ENCODE results near the gene IWS1. TPM values are rescaled to one million over a fixed set of nuclear protein-coding genes. Genes with fewer than 3 reads are reported as not detected.

Gene IWS1
- total RNA-seq, 1 experiment from 2014 or later = 46.6 TPM

GRCh38 chr2:127545796-127546195 lies 19.5 kb upstream of the IWS1 start (continued):
- TF ChIP-seq ELF1 (IDR thresholded peaks at IDR 0.05; ENCODE audit: borderline replicate concordance, low read depth) (no peak), SP1 (IDR thresholded peaks at IDR 0.05; ENCODE audit: low read depth) (no peak), CBX3 (IDR thresholded peaks at IDR 0.05; ENCODE audit: low read depth) (no peak)

- Histone ChIP-seq H3K9ac (ENCODE audit: low read length) (no peak overlapping the region), H3K27ac (ENCODE audit: low read depth, low read length) (no peak overlapping the region), H3K9me3 (ENCODE audit: control insufficient read depth in 1 of 2, insufficient read depth in 1 of 2, low read depth in 1 of 2, low read length in 2 of 2) (no peaks in the 10 kb centered on the region), H2AFZ (ENCODE audit: low read depth, low read length, poor library complexity, severe bottlenecking) (no peak overlapping the region), H3K27me3 (ENCODE audit: insufficient read depth, low read length) (peaks cover 23% of the 10 kb centered on the region; the same call in 1 of the 2 replicates), H3K79me2 (ENCODE audit: insufficient read depth, low read length) (no peaks in the 10 kb centered on the region), H3K36me3 (ENCODE audit: control insufficient read depth in 1 of 2, insufficient read depth in 2 of 2, low read length in 2 of 2) (no peaks in the 10 kb centered on the region), H3K4me1 (ENCODE audit: control insufficient read depth in 1 of 2, insufficient read depth in 2 of 2, low read length in 2 of 2) (no peaks in the 10 kb centered on the region), H3K4me2 (ENCODE audit: low read length) (no peak overlapping the region), H3K9me2 (ENCODE audit: insufficient read depth) (no peaks in the 10 kb centered on the region), H3K4me3 (replicated peaks in 1 of 2; ENCODE audit: low read depth in 1 of 2, low read length in 2 of 2) (no peak overlapping the region), H4K20me1 (ENCODE audit: insufficient read depth) (no peaks in the 10 kb centered on the region)
- intact Hi-C loops (cut with micrococcal nuclease) = no loop called here
- TF ChIP-seq, protein P1, sequence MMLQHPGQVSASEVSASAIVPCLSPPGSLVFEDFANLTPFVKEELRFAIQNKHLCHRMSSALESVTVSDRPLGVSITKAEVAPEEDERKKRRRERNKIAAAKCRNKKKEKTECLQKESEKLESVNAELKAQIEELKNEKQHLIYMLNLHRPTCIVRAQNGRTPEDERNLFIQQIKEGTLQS (IDR thresholded peaks at IDR 0.05) = no peak
- TF ChIP-seq SP1 (IDR thresholded peaks at IDR 0.05; ENCODE audit: low read depth) (no peak), FOSL1 (IDR thresholded peaks at IDR 0.05; ENCODE audit: low read depth) (no peak), YY1 (IDR thresholded peaks at IDR 0.05; ENCODE audit: extremely low read depth, insufficient replicate concordance, low read depth, low read length) (no peak), ELF1 (IDR thresholded peaks at IDR 0.05; ENCODE audit: borderline replicate concordance, low read depth) (no peak), POLR2AphosphoS5 (IDR thresholded peaks at IDR 0.05; ENCODE audit: low read depth, low read length) (no peak), POLR2A (IDR thresholded peaks at IDR 0.05; ENCODE audit: borderline replicate concordance, extremely low read depth, insufficient read depth, insufficient read length) (no peak), ZNF274 (IDR thresholded peaks at IDR 0.05; ENCODE audit: low read depth, low read length) (no peak), EZH2phosphoT487 (IDR thresholded peaks at IDR 0.05; ENCODE audit: borderline replicate concordance) (no peak), SIN3A (IDR thresholded peaks at IDR 0.05; ENCODE audit: low read depth) (no peak), EGR1 (IDR thresholded peaks at IDR 0.05; ENCODE audit: low read depth) (no peak), REST (IDR thresholded peaks at IDR 0.05; ENCODE audit: low read depth) (no peak), JUND (IDR thresholded peaks at IDR 0.05) (no peak), SRF (IDR thresholded peaks at IDR 0.05; ENCODE audit: low read depth) (no peak)
- TF ChIP-seq, protein P2, sequence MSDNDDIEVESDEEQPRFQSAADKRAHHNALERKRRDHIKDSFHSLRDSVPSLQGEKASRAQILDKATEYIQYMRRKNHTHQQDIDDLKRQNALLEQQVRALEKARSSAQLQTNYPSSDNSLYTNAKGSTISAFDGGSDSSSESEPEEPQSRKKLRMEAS (IDR thresholded peaks at IDR 0.05) = no peak
- TF ChIP-seq, protein P3, sequence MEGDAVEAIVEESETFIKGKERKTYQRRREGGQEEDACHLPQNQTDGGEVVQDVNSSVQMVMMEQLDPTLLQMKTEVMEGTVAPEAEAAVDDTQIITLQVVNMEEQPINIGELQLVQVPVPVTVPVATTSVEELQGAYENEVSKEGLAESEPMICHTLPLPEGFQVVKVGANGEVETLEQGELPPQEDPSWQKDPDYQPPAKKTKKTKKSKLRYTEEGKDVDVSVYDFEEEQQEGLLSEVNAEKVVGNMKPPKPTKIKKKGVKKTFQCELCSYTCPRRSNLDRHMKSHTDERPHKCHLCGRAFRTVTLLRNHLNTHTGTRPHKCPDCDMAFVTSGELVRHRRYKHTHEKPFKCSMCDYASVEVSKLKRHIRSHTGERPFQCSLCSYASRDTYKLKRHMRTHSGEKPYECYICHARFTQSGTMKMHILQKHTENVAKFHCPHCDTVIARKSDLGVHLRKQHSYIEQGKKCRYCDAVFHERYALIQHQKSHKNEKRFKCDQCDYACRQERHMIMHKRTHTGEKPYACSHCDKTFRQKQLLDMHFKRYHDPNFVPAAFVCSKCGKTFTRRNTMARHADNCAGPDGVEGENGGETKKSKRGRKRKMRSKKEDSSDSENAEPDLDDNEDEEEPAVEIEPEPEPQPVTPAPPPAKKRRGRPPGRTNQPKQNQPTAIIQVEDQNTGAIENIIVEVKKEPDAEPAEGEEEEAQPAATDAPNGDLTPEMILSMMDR (IDR thresholded peaks at IDR 0.05 in 2 of 3, conservative IDR thresholded peaks at IDR 0.05 in 1 of 3; ENCODE audit: borderline replicate concordance in 1 of 3, insufficient read depth in 1 of 3, low read depth in 2 of 3, low read length in 2 of 3) = no peak
- TF ChIP-seq, protein P4, sequence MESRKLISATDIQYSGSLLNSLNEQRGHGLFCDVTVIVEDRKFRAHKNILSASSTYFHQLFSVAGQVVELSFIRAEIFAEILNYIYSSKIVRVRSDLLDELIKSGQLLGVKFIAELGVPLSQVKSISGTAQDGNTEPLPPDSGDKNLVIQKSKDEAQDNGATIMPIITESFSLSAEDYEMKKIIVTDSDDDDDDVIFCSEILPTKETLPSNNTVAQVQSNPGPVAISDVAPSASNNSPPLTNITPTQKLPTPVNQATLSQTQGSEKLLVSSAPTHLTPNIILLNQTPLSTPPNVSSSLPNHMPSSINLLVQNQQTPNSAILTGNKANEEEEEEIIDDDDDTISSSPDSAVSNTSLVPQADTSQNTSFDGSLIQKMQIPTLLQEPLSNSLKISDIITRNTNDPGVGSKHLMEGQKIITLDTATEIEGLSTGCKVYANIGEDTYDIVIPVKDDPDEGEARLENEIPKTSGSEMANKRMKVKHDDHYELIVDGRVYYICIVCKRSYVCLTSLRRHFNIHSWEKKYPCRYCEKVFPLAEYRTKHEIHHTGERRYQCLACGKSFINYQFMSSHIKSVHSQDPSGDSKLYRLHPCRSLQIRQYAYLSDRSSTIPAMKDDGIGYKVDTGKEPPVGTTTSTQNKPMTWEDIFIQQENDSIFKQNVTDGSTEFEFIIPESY (IDR thresholded peaks at IDR 0.05; ENCODE audit: extremely low read depth, insufficient replicate concordance, low read length) = no peak
- BruUV-seq (replicated peaks) = no TSS peak
- ATAC-seq (no peak), DNase-seq (ENCODE audit: low read depth, low spot score) (no peak)
- ChIA-PET CTCF (no interaction called here), RAD21 (ENCODE audit: low non-redundant PET in 1 of 2, low total read pairs in 2 of 2, uncharacterized antibody in 2 of 2, unreplicated experiment in 2 of 2) (no interaction called here), POLR2A (no interaction called here)
Observed at GRCh38 chr2:127545189-127545588, 18.9 kb upstream of the IWS1 start.

Measured in HCT116 (cell line).